HepG2 (cell line): ENCODE measurements around the gene CDC42EP4. TPM values are rescaled to one million over a fixed set of nuclear protein-coding genes. Genes with fewer than 3 reads are reported as not detected.

Source experiments
- ESRRA ChIP-seq: sonication (generic); formaldehyde crosslinking; IDR thresholded peaks from 2 replicates; pipeline ENCODE4 v1.5.1; 2020; ENCODE audit warnings: mild to moderate bottlenecking, low read depth, missing genetic modification reagents
- FOSL2 ChIP-seq: sonication (generic); formaldehyde crosslinking; IDR thresholded peaks from 2 replicates; pipeline ENCODE4 v1.4.0; 2020; ENCODE audit warnings: missing genetic modification reagents
- FOXM1 ChIP-seq: sonication (generic); formaldehyde crosslinking; IDR thresholded peaks from 2 replicates; pipeline ENCODE4 v1.5.0; 2020; ENCODE audit warnings: missing genetic modification reagents
- HDAC2 ChIP-seq: sonication (generic); formaldehyde crosslinking; IDR thresholded peaks from 2 replicates; pipeline ENCODE4 v1.4.0; 2020; ENCODE audit warnings: missing genetic modification reagents
- MED8 ChIP-seq: sonication (generic); formaldehyde crosslinking; IDR thresholded peaks from 2 replicates; pipeline ENCODE4 v1.8.1; 2023; ENCODE audit warnings: mild to moderate bottlenecking, missing genetic modification reagents; ENCODE audit not compliant: insufficient replicate concordance
- MTA1 ChIP-seq: sonication (generic); formaldehyde crosslinking; IDR thresholded peaks from 2 replicates; pipeline ENCODE4 v1.4.0; 2020; ENCODE audit warnings: missing genetic modification reagents, mild to moderate bottlenecking, borderline replicate concordance
- RERE ChIP-seq: IDR thresholded peaks from 2 replicates; pipeline ENCODE4 v1.6.1; 2016; ENCODE audit warnings: low read depth, missing genetic modification reagents, missing compliant biosample characterization
- RFX1 ChIP-seq: fragments of 450-650 bp; IDR thresholded peaks from 2 replicates; pipeline ENCODE4 v1.6.1; 2017
- SRY ChIP-seq: sonication (generic); formaldehyde crosslinking; IDR thresholded peaks from 2 replicates; pipeline ENCODE4 v1.8.0; 2022; ENCODE audit warnings: mild to moderate bottlenecking, missing genetic modification reagents
- ZFP82 ChIP-seq: sonication (generic); formaldehyde crosslinking; IDR thresholded peaks from 2 replicates; pipeline ENCODE4 v1.5.1; 2020; ENCODE audit warnings: mild to moderate bottlenecking, missing genetic modification reagents, borderline replicate concordance
- ZNF136 ChIP-seq: sonication (generic); formaldehyde crosslinking; IDR thresholded peaks from 2 replicates; pipeline ENCODE4 v1.8.1; 2022; ENCODE audit warnings: low read depth, mild to moderate bottlenecking, moderate library complexity, missing genetic modification reagents
- ZNF138 ChIP-seq: sonication (generic); formaldehyde crosslinking; IDR thresholded peaks from 2 replicates; pipeline ENCODE4 v1.5.0; 2020; ENCODE audit warnings: mild to moderate bottlenecking, low read depth, missing genetic modification reagents
- ZNF234 ChIP-seq: sonication (generic); formaldehyde crosslinking; conservative IDR thresholded peaks from 2 replicates; pipeline ENCODE4 v1.5.1; 2020; ENCODE audit warnings: mild to moderate bottlenecking, missing genetic modification reagents
- ZNF274 ChIP-seq: sonication (generic); formaldehyde crosslinking; IDR thresholded peaks from 2 replicates; pipeline ENCODE4 v1.5.1; 2020; ENCODE audit warnings: mild to moderate bottlenecking, missing genetic modification reagents
- ZNF678 ChIP-seq: sonication (generic); formaldehyde crosslinking; IDR thresholded peaks from 2 replicates; pipeline ENCODE4 v1.4.0; 2020; ENCODE audit warnings: mild to moderate bottlenecking, missing genetic modification reagents
- ZNF713 ChIP-seq: sonication (generic); formaldehyde crosslinking; IDR thresholded peaks from 2 replicates; pipeline ENCODE4 v1.4.0; 2020; ENCODE audit warnings: mild to moderate bottlenecking, missing genetic modification reagents
- ZNF724P ChIP-seq: sonication (generic); formaldehyde crosslinking; IDR thresholded peaks from 2 replicates; pipeline ENCODE4 v1.8.0; 2022; ENCODE audit warnings: missing genetic modification reagents, borderline replicate concordance
- ZNF781 ChIP-seq: sonication (generic); formaldehyde crosslinking; IDR thresholded peaks from 2 replicates; pipeline ENCODE4 v1.5.1; 2020; ENCODE audit warnings: borderline replicate concordance, mild to moderate bottlenecking, missing genetic modification reagents; ENCODE audit errors: not compliant biosample characterization
- polyA plus RNA-seq, 8 experiments: library from polyadenylated mRNA; depleted of rRNA in 3 of 8; stranded (reverse) in 7 of 8; unstranded in 1 of 8; fragments of >200 nt; fragmentation: Illumina TruSeq in 4 of 8; extraction: Trizol in 4 of 8; gene quantifications; 2 replicates each; pipeline versions ENCODE4 v1.2.1 to v1.2.3, GENCODE V29; 2011 to 2016; ENCODE audit warnings: low read depth in 4 of 8, missing spikeins in 1 of 8, mixed read lengths in 1 of 8; ENCODE audit not compliant: insufficient read depth in 1 of 8
- total RNA-seq, 5 experiments: library from RNA; depleted of rRNA; stranded (reverse); fragments of >200 nt; fragmentation: Illumina TruSeq; extraction: Trizol; gene quantifications; 2 replicates each; pipeline ENCODE4 v1.2.3, GENCODE V29; 2016; ENCODE audit warnings: low read depth in 1 of 5
- TF ChIP-seq, protein P1 (sequence below): sonication (generic); formaldehyde crosslinking; IDR thresholded peaks from 2 replicates; pipeline ENCODE4 v1.5.0; 2020; ENCODE audit warnings: missing genetic modification reagents, mild to moderate bottlenecking, borderline replicate concordance
- TF ChIP-seq, protein P2 (sequence below): conservative IDR thresholded peaks from 2 replicates; pipeline ENCODE4 v1.6.1; 2018; ENCODE audit warnings: missing genetic modification reagents
- TF ChIP-seq, protein P3 (sequence below): sonication (generic); formaldehyde crosslinking; IDR thresholded peaks from 2 replicates; pipeline ENCODE4 v1.5.0; 2020; ENCODE audit warnings: mild to moderate bottlenecking, missing genetic modification reagents

The CDC42EP4 gene
- total and polyA plus RNA-seq, 2 of the 13 experiments (the other 11 are each of a cell fraction or from before 2014, with no cell fraction given) = 19.0 to 54.0 TPM

DNA sequence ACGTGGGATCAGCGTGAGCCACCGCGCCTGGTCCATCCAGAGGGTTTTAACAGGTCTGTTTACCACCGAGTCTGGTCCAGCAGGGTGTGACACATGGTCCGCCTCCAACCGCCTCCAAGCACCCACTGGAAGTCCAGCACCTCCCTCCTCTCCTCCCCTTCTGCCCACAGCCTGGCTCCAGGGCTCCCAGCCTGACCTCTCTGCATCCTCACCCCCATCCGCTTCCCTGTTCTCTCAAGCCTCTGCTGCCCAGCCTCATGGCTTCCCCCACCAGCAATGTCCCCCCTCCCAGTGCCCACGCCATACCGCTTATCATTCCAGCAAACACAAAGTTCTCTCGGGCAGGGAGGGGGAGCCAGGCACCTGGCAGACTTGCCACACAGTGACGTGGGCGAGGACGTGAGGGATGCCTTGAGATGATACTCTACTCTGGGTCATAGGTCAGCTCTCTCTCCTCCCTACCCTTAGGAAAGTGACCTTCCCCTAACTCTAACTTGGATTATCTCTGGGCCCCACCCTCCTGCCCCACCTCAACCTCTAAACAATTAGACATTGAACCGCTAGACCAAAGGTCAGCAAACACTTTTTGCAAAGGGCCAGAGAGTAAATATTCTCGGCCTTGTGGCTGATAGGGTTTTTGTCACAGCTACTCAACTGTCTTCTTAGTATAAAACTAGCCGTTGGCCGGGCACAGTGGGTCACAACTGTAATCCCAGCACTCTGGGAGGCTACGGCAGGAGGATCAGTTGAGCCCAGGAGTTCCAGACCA, 23.1 kb downstream of the CDC42EP4 start (continued):
- peak; percentile 91 for TF ChIP-seq RERE (CRISPR knock-in tag)
- TF ChIP-seq SRY = 0 out of 2 replicates have a peak, but pooled peaks have one; percentile 12
- TF ChIP-seq, protein P1, sequence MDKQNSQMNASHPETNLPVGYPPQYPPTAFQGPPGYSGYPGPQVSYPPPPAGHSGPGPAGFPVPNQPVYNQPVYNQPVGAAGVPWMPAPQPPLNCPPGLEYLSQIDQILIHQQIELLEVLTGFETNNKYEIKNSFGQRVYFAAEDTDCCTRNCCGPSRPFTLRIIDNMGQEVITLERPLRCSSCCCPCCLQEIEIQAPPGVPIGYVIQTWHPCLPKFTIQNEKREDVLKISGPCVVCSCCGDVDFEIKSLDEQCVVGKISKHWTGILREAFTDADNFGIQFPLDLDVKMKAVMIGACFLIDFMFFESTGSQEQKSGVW (CRISPR knock-in tag) = no peak
- peak; percentile 100 for TF ChIP-seq MTA1
- TF ChIP-seq FOXM1 (CRISPR knock-in tag) = no peak
- TF ChIP-seq, protein P2, sequence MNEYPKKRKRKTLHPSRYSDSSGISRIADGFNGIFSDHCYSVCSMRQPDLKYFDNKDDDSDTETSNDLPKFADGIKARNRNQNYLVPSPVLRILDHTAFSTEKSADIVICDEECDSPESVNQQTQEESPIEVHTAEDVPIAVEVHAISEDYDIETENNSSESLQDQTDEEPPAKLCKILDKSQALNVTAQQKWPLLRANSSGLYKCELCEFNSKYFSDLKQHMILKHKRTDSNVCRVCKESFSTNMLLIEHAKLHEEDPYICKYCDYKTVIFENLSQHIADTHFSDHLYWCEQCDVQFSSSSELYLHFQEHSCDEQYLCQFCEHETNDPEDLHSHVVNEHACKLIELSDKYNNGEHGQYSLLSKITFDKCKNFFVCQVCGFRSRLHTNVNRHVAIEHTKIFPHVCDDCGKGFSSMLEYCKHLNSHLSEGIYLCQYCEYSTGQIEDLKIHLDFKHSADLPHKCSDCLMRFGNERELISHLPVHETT (CRISPR knock-in tag) = no peak
- TF ChIP-seq ZFP82 (CRISPR knock-in tag) = no peak; the same call in 1 of the 2 replicates
- no peak for TF ChIP-seq ZNF724P (CRISPR knock-in tag)
- TF ChIP-seq, protein P3, sequence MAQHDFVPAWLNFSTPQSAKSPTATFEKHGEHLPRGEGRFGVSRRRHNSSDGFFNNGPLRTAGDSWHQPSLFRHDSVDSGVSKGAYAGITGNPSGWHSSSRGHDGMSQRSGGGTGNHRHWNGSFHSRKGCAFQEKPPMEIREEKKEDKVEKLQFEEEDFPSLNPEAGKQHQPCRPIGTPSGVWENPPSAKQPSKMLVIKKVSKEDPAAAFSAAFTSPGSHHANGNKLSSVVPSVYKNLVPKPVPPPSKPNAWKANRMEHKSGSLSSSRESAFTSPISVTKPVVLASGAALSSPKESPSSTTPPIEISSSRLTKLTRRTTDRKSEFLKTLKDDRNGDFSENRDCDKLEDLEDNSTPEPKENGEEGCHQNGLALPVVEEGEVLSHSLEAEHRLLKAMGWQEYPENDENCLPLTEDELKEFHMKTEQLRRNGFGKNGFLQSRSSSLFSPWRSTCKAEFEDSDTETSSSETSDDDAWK (CRISPR knock-in tag) = no peak
- TF ChIP-seq ZNF713 (CRISPR knock-in tag) = no peak
- no peak; the same call in 1 of the 2 replicates for TF ChIP-seq RFX1
- no peak for TF ChIP-seq ZNF138 (CRISPR knock-in tag)
- TF ChIP-seq FOSL2 = peak; percentile 71
- no peak for TF ChIP-seq ZNF781 (CRISPR knock-in tag)
- no peak; the same call in 1 of the 2 replicates for TF ChIP-seq ZNF678 (CRISPR knock-in tag)
- no peak for TF ChIP-seq ZNF234 (CRISPR knock-in tag)
- TF ChIP-seq ESRRA (CRISPR knock-in tag) = peak; percentile 98
- TF ChIP-seq ZNF274 (CRISPR knock-in tag) = peak; percentile 61; the same call in 1 of the 2 replicates
- TF ChIP-seq ZNF136 (CRISPR knock-in tag) = peak; percentile 82; the same call in 1 of the 2 replicates
- peak; percentile 99 for TF ChIP-seq HDAC2 (CRISPR knock-in tag)
- no peak for TF ChIP-seq MED8 (CRISPR knock-in tag)
